SH-SY5Y (cell line): ENCODE results near the gene PELO.

ENCODE experiments used
- GATA2 ChIP-seq: IDR thresholded peaks from 2 replicates; pipeline ENCODE4 v1.6.1; 2011; ENCODE audit warnings: mild to moderate bottlenecking, low read depth, low read length
- GATA3 ChIP-seq: IDR thresholded peaks from 2 replicates; pipeline ENCODE4 v1.6.1; 2011; ENCODE audit warnings: low read depth, mild to moderate bottlenecking, low read length, moderate library complexity

DNA sequence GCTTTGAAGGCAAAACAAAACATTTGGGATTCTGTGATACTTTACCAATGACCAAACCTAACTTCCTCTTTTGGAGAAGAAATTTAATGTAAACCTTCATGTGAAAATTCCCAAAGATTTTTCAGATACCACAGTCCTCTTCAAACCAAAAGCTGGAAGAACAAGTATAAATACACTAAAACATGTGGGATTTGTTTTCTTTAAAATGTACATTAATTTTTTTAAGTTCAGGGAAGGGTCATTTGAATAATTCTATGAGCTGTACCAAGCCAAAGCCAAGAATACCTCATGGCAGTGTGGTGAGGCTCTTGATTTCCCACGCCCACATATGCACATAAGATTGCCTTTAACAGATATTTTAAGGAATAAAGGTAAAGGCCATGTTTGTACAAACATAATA is 28.4 kb upstream of the PELO start:
- TF ChIP-seq GATA3 (no peak), GATA2 (no peak)
